Astrocyte of the spinal cord (primary cell): ENCODE measurements around the gene GRIA3.
"Not testable (repeated sequence)": the region's sequence is repeated elsewhere in the genome, so short reads cannot be mapped to it uniquely, and the experiment has no call there.

Source experiments
- DNase-seq: peaks from one replicate; pipeline ENCODE4 v3.0.0; 2011; ENCODE audit warnings: low read depth, low spot score
- H3K4me3 ChIP-seq: 2 replicates; pipeline ENCODE4 v1.5.1; 2011; ENCODE audit warnings: low read depth, mild to moderate bottlenecking, low read length, moderate library complexity
- in situ Hi-C: cut with HindIII; loops from 2 replicates; pipeline ENCODE4 v1.10.0; 2017; ENCODE audit warnings: low sequenced_read_pairs
- TF ChIP-seq, protein P1 (sequence below): IDR thresholded peaks from 2 replicates; pipeline ENCODE4 v1.5.1; 2012; ENCODE audit warnings: low read depth, mild to moderate bottlenecking, low read length, inconsistent platforms

The GRIA3 gene

DNA sequence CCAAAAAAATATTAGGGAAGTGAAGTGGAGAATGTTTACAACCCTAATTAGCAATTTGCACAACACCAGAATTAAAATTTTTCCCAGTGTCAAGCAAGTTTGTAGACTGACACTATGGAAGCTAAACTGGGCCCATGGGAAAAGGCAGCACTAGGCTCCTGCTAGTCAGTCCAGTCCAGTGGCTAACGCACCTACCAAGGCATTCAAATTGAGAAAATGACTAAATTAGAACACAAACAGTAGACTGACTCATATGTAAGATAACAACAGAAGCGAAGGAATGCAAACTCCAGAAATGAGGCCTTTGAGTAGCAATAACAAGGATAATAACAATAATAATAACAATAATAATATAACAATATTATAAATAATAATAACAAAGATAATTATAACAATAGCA, 90.7 kb downstream of the GRIA3 start:
- in situ Hi-C loops = no loop called here
- H3K4me3 ChIP-seq = no peak overlapping the region
- no peak for DNase-seq
- TF ChIP-seq, protein P1, sequence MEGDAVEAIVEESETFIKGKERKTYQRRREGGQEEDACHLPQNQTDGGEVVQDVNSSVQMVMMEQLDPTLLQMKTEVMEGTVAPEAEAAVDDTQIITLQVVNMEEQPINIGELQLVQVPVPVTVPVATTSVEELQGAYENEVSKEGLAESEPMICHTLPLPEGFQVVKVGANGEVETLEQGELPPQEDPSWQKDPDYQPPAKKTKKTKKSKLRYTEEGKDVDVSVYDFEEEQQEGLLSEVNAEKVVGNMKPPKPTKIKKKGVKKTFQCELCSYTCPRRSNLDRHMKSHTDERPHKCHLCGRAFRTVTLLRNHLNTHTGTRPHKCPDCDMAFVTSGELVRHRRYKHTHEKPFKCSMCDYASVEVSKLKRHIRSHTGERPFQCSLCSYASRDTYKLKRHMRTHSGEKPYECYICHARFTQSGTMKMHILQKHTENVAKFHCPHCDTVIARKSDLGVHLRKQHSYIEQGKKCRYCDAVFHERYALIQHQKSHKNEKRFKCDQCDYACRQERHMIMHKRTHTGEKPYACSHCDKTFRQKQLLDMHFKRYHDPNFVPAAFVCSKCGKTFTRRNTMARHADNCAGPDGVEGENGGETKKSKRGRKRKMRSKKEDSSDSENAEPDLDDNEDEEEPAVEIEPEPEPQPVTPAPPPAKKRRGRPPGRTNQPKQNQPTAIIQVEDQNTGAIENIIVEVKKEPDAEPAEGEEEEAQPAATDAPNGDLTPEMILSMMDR = no peak

DNA sequence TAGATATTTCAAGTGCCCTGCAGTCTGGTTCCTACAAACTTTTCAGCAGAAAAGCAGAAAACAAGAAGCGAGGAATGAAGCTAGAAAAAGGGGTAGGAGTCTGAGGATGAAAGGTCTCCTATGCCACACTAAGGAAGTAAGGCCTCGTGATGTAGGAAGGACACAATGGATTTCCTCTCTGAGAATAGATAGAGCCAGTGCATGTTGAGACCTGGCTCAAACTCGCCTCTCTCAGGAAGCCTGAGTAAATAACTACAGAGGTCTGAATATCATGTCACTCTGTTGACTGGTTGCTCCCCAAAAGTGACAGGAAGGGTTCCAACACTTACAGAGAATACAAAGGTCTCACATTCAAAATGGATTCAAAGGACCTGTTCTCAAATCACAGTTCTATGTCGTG, 93.3 kb downstream of the GRIA3 start:
- TF ChIP-seq, protein P1 = no peak
- no peak overlapping the region for H3K4me3 ChIP-seq
- in situ Hi-C loops = no loop called here
- no peak for DNase-seq

DNA sequence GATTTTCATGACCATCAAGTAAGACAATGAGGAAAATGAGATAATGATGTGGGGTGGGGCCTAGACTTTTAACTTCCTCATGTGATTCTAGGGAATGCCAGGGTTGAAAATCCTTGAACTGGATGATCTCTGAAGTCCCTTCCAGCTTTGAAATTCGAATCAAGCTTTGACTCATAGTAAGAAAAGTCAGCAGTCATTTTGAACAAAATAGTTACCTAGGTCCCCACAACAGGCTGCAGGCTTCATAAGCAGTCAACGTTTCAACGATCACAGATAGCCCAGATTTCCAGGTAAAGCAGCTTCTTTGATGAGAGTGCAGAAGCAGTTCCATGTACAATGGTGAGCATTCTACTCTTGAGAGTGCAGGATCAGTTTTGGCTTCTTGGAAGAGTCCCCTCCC, 93.7 kb downstream of the GRIA3 start:
- no peak for DNase-seq
- no peak overlapping the region for H3K4me3 ChIP-seq
- in situ Hi-C loops = no loop called here
- TF ChIP-seq, protein P1 = no peak

DNA sequence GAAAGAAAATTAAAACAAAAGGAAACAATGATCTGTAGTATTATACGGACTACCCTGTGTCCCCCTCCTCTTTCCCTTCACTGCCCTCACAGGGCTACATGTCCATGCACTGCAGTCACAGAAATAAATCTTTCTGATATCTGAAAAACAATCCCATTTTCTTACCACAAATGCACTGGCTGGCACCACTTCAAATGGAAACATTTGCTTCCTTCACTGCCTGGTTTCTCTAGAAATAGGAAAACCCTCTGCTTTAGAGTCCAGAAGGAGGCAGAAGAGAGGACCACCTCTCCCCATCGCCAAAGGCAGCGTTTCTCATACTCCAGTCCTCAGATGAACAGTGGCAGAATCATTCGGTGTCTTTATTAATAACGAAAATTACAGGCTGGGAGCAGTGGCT, 98.2 kb downstream of the GRIA3 start:
- no peak overlapping the region for H3K4me3 ChIP-seq
- TF ChIP-seq, protein P1 = no peak
- in situ Hi-C loops = no loop called here
- no peak for DNase-seq

DNA sequence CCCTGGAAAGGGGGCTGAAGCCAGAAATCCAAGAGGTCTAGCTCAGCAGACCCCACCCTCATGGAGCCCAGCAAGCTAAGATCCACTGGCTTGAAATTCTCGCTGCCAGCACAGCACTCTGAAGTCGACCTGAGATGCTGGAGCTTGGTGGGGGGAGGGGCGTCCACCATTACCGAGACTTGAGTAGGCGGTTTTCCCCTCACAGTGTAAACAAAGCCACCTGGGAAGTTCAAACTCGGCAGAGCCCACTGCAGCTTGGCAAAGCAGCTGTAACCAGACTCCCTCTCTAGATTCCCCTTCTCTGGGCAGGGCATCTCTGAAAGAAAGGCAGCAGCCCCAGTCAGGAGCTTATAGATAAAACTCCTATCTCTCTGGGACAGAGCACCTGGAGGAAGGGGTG, 99.3 kb downstream of the GRIA3 start:
- in situ Hi-C loops, DNase-seq, H3K4me3 ChIP-seq: not testable (repeated sequence)

DNA sequence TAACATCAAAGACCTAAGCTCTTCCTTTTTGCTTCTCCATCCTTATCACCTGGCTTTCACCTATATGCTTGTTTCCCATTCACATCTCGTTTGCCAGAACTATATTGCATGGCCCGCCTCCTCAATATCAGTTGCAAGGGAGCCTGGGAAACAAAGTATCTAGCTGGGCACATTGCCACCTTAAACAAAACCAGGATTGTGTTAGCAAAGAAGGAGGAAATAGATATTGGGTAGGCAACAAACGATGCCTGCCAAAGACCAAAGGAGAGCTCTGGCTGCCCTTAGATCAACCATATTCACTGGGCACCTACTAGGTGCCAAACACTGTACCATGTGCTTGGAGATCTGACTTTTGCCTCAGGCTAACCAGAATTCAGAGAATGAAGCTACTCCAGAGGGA, 107.5 kb downstream of the GRIA3 start:
- TF ChIP-seq, protein P1 = no peak
- DNase-seq = no peak
- H3K4me3 ChIP-seq = no peak overlapping the region
- in situ Hi-C loops = no loop called here

DNA sequence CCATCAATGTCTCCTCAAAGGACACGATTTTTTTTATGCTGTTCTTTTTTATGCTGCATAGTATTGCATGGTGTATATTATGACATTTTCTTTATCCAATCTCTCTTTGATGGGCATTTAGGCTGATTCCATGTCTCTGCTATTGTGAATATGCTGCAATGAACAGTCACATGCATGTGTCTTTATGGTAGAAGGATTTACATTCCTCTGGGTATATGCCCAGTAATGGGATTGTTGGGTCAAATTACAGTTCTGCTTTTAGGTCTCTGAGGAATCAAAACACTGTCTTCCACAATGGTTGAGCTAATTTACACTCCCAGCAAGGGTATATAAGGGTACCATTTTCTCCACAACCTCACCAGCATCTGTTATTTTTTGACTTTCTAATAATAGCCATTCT, 113.9 kb downstream of the GRIA3 start:
- no peak for DNase-seq
- in situ Hi-C loops = no loop called here
- no peak overlapping the region for H3K4me3 ChIP-seq
- TF ChIP-seq, protein P1 = no peak
